HepG2 (cell line): Measurements from ENCODE around the gene KCNQ1OT1. TPM values are rescaled to one million over a fixed set of nuclear protein-coding genes. Genes with fewer than 3 reads are reported as not detected.

Experiments
- MAF1 ChIP-seq: sonication (generic); formaldehyde crosslinking; IDR thresholded peaks from 2 replicates; pipeline ENCODE4 v1.5.0; 2020; ENCODE audit warnings: missing genetic modification reagents, borderline replicate concordance
- PAWR ChIP-seq: sonication (generic); formaldehyde crosslinking; IDR thresholded peaks from 2 replicates; pipeline ENCODE4 v1.4.0; 2020; ENCODE audit warnings: missing genetic modification reagents, mild to moderate bottlenecking, borderline replicate concordance
- PHB2 ChIP-seq: fragments of 450-650 bp; IDR thresholded peaks from 2 replicates; pipeline ENCODE4 v1.6.1; 2018; ENCODE audit not compliant: partially characterized antibody
- SAFB2 ChIP-seq: sonication (generic); formaldehyde crosslinking; IDR thresholded peaks from 2 replicates; pipeline ENCODE4 v1.5.1; 2020; ENCODE audit warnings: missing genetic modification reagents, low read depth, mild to moderate bottlenecking, borderline replicate concordance
- SCMH1 ChIP-seq: sonication (generic); formaldehyde crosslinking; IDR thresholded peaks from 2 replicates; pipeline ENCODE4 v1.9.0; 2021; ENCODE audit warnings: missing genetic modification reagents, mild to moderate bottlenecking, borderline replicate concordance
- ZNF232 ChIP-seq: sonication (generic); formaldehyde crosslinking; IDR thresholded peaks from 2 replicates; pipeline ENCODE4 v1.4.0; 2020; ENCODE audit warnings: missing genetic modification reagents, borderline replicate concordance
- ZNF256 ChIP-seq: sonication (generic); formaldehyde crosslinking; conservative IDR thresholded peaks from 2 replicates; pipeline ENCODE4 v1.4.0; 2020; ENCODE audit warnings: missing genetic modification reagents
- ZNF605 ChIP-seq: sonication (generic); formaldehyde crosslinking; IDR thresholded peaks from 2 replicates; pipeline ENCODE4 v1.8.0; 2022; ENCODE audit warnings: mild to moderate bottlenecking, missing genetic modification reagents
- ZNF670 ChIP-seq: sonication (generic); formaldehyde crosslinking; IDR thresholded peaks from 2 replicates; pipeline ENCODE4 v1.8.0; 2022; ENCODE audit warnings: mild to moderate bottlenecking, missing genetic modification reagents, borderline replicate concordance
- ZNF747 ChIP-seq: sonication (generic); formaldehyde crosslinking; IDR thresholded peaks from 2 replicates; pipeline ENCODE4 v1.8.1; 2023; ENCODE audit warnings: missing genetic modification reagents, mild to moderate bottlenecking, borderline replicate concordance
- polyA plus RNA-seq, 8 experiments: library from polyadenylated mRNA; depleted of rRNA in 3 of 8; stranded (reverse) in 7 of 8; unstranded in 1 of 8; fragments of >200 nt; fragmentation: Illumina TruSeq in 4 of 8; extraction: Trizol in 4 of 8; gene quantifications; 2 replicates each; pipeline versions ENCODE4 v1.2.1 to v1.2.3, GENCODE V29; 2011 to 2016; ENCODE audit warnings: low read depth in 4 of 8, missing spikeins in 1 of 8, mixed read lengths in 1 of 8; ENCODE audit not compliant: insufficient read depth in 1 of 8
- total RNA-seq, 5 experiments: library from RNA; depleted of rRNA; stranded (reverse); fragments of >200 nt; fragmentation: Illumina TruSeq; extraction: Trizol; gene quantifications; 2 replicates each; pipeline ENCODE4 v1.2.3, GENCODE V29; 2016; ENCODE audit warnings: low read depth in 1 of 5
- TF ChIP-seq, protein P1 (sequence below): sonication (generic); formaldehyde crosslinking; IDR thresholded peaks from 2 replicates; pipeline ENCODE4 v1.5.1; 2020; ENCODE audit warnings: missing genetic modification reagents, mild to moderate bottlenecking, borderline replicate concordance
- TF ChIP-seq, protein P2 (sequence below), 2 experiments: IDR thresholded peaks; 2 replicates each; pipeline ENCODE4 v1.6.1; 2011 to 2012; ENCODE audit warnings: low read length in 2 of 2, borderline replicate concordance in 1 of 2, low read depth in 1 of 2, mild to moderate bottlenecking in 1 of 2, moderate library complexity in 1 of 2
- TF ChIP-seq, protein P3 (sequence below): sonication (generic); formaldehyde crosslinking; IDR thresholded peaks from 2 replicates; pipeline ENCODE4 v1.4.0; 2020; ENCODE audit warnings: missing genetic modification reagents
- TF ChIP-seq, protein P4 (sequence below): sonication (generic); formaldehyde crosslinking; IDR thresholded peaks from 2 replicates; pipeline ENCODE4 v1.4.0; 2020; ENCODE audit warnings: mild to moderate bottlenecking, missing genetic modification reagents
- TF ChIP-seq, protein P5 (sequence below): sonication (generic); formaldehyde crosslinking; IDR thresholded peaks from 2 replicates; pipeline ENCODE4 v1.4.0; 2020; ENCODE audit warnings: missing genetic modification reagents, borderline replicate concordance
- TF ChIP-seq, protein P6 (sequence below): sonication (generic); formaldehyde crosslinking; IDR thresholded peaks from 2 replicates; pipeline ENCODE4 v1.4.0; 2020; ENCODE audit warnings: mild to moderate bottlenecking, missing genetic modification reagents

KCNQ1OT1 gene
- total and polyA plus RNA-seq, 2 of the 13 experiments (the other 11 are each of a cell fraction or from before 2014, with no cell fraction given) = 1.3 to 18.9 TPM

DNA sequence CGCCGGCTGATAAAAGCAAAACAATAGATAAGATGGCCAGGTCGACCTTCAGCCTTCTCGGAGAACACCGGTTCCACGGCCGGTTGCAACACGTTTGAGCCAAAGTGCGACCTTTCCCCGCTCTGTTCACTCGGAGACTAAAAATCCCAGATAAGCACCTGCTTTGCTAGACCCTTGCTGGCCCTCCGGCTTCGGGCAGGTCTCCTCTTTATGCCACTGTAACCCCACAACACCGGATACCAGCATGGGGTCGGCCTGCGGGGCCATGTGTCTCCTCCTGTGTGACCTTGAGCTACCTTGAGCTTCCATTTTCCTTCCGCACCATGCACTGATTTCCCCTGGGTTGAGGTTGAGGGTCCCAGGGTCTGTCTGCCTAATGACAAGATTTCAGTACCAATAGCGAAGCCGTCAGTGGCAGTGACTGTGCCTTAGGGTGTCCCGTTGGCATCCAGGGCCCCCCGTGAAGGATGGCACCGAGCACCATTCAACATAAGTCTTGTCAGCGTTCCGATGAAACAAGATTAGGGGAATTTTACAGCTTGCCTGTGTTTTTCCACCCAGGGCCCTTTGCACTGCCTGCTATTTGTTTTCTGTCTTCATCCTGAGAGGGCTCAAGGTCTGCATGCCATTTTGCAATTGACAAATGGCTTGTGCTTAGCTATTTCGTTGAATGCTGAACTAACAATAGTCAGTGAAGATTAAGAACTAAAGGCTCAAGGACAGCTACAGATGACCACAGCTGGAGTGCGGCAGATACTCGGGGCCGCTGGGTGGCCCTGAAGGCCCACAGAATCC is 136.4 kb downstream of the KCNQ1OT1 start (continued):
- no peak for TF ChIP-seq ZNF670 (CRISPR knock-in tag)
- no peak for TF ChIP-seq PHB2
- no peak for TF ChIP-seq PAWR (CRISPR knock-in tag)
- TF ChIP-seq, protein P1, sequence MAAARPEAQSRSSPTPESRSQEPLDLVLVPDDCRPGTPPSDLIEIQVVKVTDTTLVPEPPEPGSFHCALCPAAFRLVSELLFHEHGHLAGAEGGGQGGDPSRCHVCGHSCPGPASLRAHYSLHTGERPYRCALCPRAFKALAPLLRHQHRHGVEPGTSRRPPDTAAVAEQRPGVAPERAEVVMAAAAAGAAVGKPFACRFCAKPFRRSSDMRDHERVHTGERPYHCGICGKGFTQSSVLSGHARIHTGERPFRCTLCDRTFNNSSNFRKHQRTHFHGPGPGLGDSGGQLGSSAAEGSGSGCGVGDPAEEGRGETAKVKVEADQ (CRISPR knock-in tag) = no peak
- TF ChIP-seq, protein P2, sequence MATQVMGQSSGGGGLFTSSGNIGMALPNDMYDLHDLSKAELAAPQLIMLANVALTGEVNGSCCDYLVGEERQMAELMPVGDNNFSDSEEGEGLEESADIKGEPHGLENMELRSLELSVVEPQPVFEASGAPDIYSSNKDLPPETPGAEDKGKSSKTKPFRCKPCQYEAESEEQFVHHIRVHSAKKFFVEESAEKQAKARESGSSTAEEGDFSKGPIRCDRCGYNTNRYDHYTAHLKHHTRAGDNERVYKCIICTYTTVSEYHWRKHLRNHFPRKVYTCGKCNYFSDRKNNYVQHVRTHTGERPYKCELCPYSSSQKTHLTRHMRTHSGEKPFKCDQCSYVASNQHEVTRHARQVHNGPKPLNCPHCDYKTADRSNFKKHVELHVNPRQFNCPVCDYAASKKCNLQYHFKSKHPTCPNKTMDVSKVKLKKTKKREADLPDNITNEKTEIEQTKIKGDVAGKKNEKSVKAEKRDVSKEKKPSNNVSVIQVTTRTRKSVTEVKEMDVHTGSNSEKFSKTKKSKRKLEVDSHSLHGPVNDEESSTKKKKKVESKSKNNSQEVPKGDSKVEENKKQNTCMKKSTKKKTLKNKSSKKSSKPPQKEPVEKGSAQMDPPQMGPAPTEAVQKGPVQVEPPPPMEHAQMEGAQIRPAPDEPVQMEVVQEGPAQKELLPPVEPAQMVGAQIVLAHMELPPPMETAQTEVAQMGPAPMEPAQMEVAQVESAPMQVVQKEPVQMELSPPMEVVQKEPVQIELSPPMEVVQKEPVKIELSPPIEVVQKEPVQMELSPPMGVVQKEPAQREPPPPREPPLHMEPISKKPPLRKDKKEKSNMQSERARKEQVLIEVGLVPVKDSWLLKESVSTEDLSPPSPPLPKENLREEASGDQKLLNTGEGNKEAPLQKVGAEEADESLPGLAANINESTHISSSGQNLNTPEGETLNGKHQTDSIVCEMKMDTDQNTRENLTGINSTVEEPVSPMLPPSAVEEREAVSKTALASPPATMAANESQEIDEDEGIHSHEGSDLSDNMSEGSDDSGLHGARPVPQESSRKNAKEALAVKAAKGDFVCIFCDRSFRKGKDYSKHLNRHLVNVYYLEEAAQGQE (IDR thresholded peaks at IDR 0.05; ENCODE audit: borderline replicate concordance in 1 of 2, low read depth in 1 of 2, low read length in 2 of 2) = no peak
- TF ChIP-seq MAF1 (CRISPR knock-in tag) = no peak
- no peak for TF ChIP-seq SCMH1
- peak; percentile 46; the same call in 1 of the 2 replicates for TF ChIP-seq ZNF605
- TF ChIP-seq SAFB2 (CRISPR knock-in tag) = no peak
- TF ChIP-seq, protein P3, sequence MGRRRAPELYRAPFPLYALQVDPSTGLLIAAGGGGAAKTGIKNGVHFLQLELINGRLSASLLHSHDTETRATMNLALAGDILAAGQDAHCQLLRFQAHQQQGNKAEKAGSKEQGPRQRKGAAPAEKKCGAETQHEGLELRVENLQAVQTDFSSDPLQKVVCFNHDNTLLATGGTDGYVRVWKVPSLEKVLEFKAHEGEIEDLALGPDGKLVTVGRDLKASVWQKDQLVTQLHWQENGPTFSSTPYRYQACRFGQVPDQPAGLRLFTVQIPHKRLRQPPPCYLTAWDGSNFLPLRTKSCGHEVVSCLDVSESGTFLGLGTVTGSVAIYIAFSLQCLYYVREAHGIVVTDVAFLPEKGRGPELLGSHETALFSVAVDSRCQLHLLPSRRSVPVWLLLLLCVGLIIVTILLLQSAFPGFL (CRISPR knock-in tag) = no peak
- no peak; the same call in 1 of the 2 replicates for TF ChIP-seq ZNF747 (CRISPR knock-in tag)
- peak; percentile 84 for TF ChIP-seq ZNF232 (CRISPR knock-in tag)
- TF ChIP-seq, protein P4, sequence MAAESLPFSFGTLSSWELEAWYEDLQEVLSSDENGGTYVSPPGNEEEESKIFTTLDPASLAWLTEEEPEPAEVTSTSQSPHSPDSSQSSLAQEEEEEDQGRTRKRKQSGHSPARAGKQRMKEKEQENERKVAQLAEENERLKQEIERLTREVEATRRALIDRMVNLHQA (CRISPR knock-in tag) = no peak
- TF ChIP-seq, protein P5, sequence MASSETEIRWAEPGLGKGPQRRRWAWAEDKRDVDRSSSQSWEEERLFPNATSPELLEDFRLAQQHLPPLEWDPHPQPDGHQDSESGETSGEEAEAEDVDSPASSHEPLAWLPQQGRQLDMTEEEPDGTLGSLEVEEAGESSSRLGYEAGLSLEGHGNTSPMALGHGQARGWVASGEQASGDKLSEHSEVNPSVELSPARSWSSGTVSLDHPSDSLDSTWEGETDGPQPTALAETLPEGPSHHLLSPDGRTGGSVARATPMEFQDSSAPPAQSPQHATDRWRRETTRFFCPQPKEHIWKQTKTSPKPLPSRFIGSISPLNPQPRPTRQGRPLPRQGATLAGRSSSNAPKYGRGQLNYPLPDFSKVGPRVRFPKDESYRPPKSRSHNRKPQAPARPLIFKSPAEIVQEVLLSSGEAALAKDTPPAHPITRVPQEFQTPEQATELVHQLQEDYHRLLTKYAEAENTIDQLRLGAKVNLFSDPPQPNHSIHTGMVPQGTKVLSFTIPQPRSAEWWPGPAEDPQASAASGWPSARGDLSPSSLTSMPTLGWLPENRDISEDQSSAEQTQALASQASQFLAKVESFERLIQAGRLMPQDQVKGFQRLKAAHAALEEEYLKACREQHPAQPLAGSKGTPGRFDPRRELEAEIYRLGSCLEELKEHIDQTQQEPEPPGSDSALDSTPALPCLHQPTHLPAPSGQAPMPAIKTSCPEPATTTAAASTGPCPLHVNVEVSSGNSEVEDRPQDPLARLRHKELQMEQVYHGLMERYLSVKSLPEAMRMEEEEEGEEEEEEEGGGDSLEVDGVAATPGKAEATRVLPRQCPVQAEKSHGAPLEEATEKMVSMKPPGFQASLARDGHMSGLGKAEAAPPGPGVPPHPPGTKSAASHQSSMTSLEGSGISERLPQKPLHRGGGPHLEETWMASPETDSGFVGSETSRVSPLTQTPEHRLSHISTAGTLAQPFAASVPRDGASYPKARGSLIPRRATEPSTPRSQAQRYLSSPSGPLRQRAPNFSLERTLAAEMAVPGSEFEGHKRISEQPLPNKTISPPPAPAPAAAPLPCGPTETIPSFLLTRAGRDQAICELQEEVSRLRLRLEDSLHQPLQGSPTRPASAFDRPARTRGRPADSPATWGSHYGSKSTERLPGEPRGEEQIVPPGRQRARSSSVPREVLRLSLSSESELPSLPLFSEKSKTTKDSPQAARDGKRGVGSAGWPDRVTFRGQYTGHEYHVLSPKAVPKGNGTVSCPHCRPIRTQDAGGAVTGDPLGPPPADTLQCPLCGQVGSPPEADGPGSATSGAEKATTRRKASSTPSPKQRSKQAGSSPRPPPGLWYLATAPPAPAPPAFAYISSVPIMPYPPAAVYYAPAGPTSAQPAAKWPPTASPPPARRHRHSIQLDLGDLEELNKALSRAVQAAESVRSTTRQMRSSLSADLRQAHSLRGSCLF = no peak
- no peak for TF ChIP-seq ZNF256 (CRISPR knock-in tag)
- TF ChIP-seq, protein P6, sequence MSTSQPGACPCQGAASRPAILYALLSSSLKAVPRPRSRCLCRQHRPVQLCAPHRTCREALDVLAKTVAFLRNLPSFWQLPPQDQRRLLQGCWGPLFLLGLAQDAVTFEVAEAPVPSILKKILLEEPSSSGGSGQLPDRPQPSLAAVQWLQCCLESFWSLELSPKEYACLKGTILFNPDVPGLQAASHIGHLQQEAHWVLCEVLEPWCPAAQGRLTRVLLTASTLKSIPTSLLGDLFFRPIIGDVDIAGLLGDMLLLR (CRISPR knock-in tag) = no peak
